Stimulated activated CD4-positive, alpha-beta T cell treated with anti-CD3 and anti-CD28 coated beads, TNF-alpha, amount 100 ng/mL, for 1 hour (primary cell): ENCODE results near the gene NADK2.
A peak's percentile ranks its signal among the peaks of the same experiment; 100 is the strongest.

Experiments used
- DNase-seq, 3 donors: peaks; one replicate each; pipeline ENCODE4 v3.0.0-alpha.2; 2020; ENCODE audit warnings: low read depth in 3 of 3, low spot score in 1 of 3

NADK2 gene

GRCh38 chr5:36250427-36250826, 8.7 kb upstream of the NADK2 start:
- no peak for DNase-seq

- no peak for DNase-seq
Measured at GRCh38 chr5:36246036-36246800, 4.5 kb upstream of the NADK2 start.

GRCh38 chr5:36244076-36244475, 2.4 kb upstream of the NADK2 start:
- DNase-seq: no peak

GRCh38 chr5:36243653-36244052, 1.9 kb upstream of the NADK2 start:
- DNase-seq: no peak

- DNase-seq: peak in 1 of 3 donors; percentile 10
Measured at GRCh38 chr5:36242534-36243485, 1.1 kb upstream of the NADK2 start.

GRCh38 chr5:36240779-36241630, 720 bp downstream of the NADK2 start:
- peak in 2 of 3 donors; percentile 12 to 30 for DNase-seq

- no peak for DNase-seq
Measured at GRCh38 chr5:36239370-36240293, 2.1 kb downstream of the NADK2 start.

- no peak for DNase-seq
Measured at GRCh38 chr5:36238502-36239295, 3.0 kb downstream of the NADK2 start.

GRCh38 chr5:36237751-36238150, 4.0 kb downstream of the NADK2 start:
- DNase-seq: no peak

- no peak for DNase-seq
Measured at GRCh38 chr5:36236801-36237200, 4.9 kb downstream of the NADK2 start.

- no peak for DNase-seq
Measured at GRCh38 chr5:36232533-36232932, 9.2 kb downstream of the NADK2 start.

- DNase-seq: no peak
Measured at GRCh38 chr5:36230151-36230790, 11.5 kb downstream of the NADK2 start.

- DNase-seq: no peak
Measured at GRCh38 chr5:36228505-36228904, 13.2 kb downstream of the NADK2 start.

GRCh38 chr5:36227046-36227445, 14.7 kb downstream of the NADK2 start:
- no peak for DNase-seq

- no peak for DNase-seq
Measured at GRCh38 chr5:36222620-36223019, 19.1 kb downstream of the NADK2 start.

GRCh38 chr5:36217988-36218387, 23.7 kb downstream of the NADK2 start:
- DNase-seq: no peak

GRCh38 chr5:36217567-36217966, 24.2 kb downstream of the NADK2 start:
- no peak for DNase-seq

- no peak for DNase-seq
Measured at GRCh38 chr5:36215910-36216309, 25.8 kb downstream of the NADK2 start.

GRCh38 chr5:36214436-36214835, 27.3 kb downstream of the NADK2 start:
- DNase-seq: no peak
